PC-9 (cell line): Measurements from ENCODE around the gene CD164. TPM values are rescaled to one million over a fixed set of nuclear protein-coding genes. Genes with fewer than 3 reads are reported as not detected.

Source experiments
- BruUV-seq: library from RNA; stranded (reverse); fragments of 400-500 nt; replicated peaks from 2 replicates; lab custom pipeline; 2021; lab: Mats Ljungman, UMichigan
- CTCF ChIA-PET: fragments of 300-600 bp; sonication (Branson Sonifier 250); formaldehyde crosslinking; loops from one replicate; lab custom pipeline; 2022; ENCODE audit warnings: antibody characterized with exemption; lab: Charles Lee
- POLR2A ChIA-PET: fragments of 300-600 bp; sonication (Branson Sonifier 250); formaldehyde crosslinking; loops from one replicate; lab custom pipeline; 2022; ENCODE audit warnings: antibody characterized with exemption; ENCODE audit not compliant: unreplicated experiment; lab: Charles Lee
- DNase-seq, 2 experiments: peaks; one replicate each; pipeline versions ENCODE4 v3.0.0 to v3.0.0-alpha.2; 2015 to 2022; ENCODE audit warnings: mixed read lengths in 1 of 2
- H2AFZ ChIP-seq: fragments of 200-600 bp; sonication (generic); 2 replicates; pipeline ENCODE4 v1.8.1; 2017; ENCODE audit warnings: antibody characterized with exemption
- H3F3A ChIP-seq: fragments of 200-600 bp; sonication (generic); 2 replicates; pipeline ENCODE4 v1.8.1; 2017; ENCODE audit warnings: antibody characterized with exemption, mild to moderate bottlenecking, low read depth; ENCODE audit not compliant: insufficient read depth
- H3K27ac ChIP-seq: fragments of 200-600 bp; sonication (generic); 2 replicates; pipeline ENCODE4 v1.6.1; 2016; ENCODE audit warnings: mixed run types
- H3K27me3 ChIP-seq: fragments of 200-600 bp; sonication (generic); 2 replicates; pipeline ENCODE4 v1.6.1; 2016; ENCODE audit warnings: low read depth, mixed run types; ENCODE audit not compliant: insufficient read depth
- H3K36me3 ChIP-seq: fragments of 200-600 bp; sonication (generic); 2 replicates; pipeline ENCODE4 v1.6.1; 2016; ENCODE audit warnings: low read depth, mixed run types
- H3K4me1 ChIP-seq: fragments of 200-600 bp; sonication (generic); replicated peaks from 2 replicates; pipeline ENCODE4 v1.6.1; 2016; ENCODE audit warnings: mixed run types; ENCODE audit not compliant: insufficient read depth
- H3K4me2 ChIP-seq: fragments of 200-600 bp; sonication (generic); 2 replicates; pipeline ENCODE4 v1.6.1; 2017; ENCODE audit warnings: mixed run types
- H3K4me3 ChIP-seq: fragments of 200-600 bp; sonication (generic); 2 replicates; pipeline ENCODE4 v1.6.1; 2016; ENCODE audit warnings: mixed run types
- H3K79me2 ChIP-seq: fragments of 200-600 bp; sonication (generic); 2 replicates; pipeline ENCODE4 v1.6.1; 2017; ENCODE audit warnings: low read depth, mixed run types
- H3K9me2 ChIP-seq: fragments of 200-600 bp; sonication (generic); 2 replicates; pipeline ENCODE4 v1.8.1; 2017; ENCODE audit warnings: mild to moderate bottlenecking; ENCODE audit not compliant: insufficient read depth
- H3K9me3 ChIP-seq: fragments of 200-600 bp; sonication (generic); 2 replicates; pipeline ENCODE4 v1.8.1; 2016; ENCODE audit warnings: low read depth; ENCODE audit not compliant: insufficient read depth
- H4K20me1 ChIP-seq: fragments of 200-600 bp; sonication (generic); 2 replicates; pipeline ENCODE4 v1.8.1; 2017; ENCODE audit not compliant: insufficient read depth
- CTCF ChIP-seq: fragments of 200-600 bp; sonication (generic); conservative IDR thresholded peaks from 2 replicates; pipeline ENCODE4 v1.6.1; 2017; ENCODE audit warnings: mixed run types, antibody characterized with exemption, mild to moderate bottlenecking, moderate library complexity
- EZH2 ChIP-seq: fragments of 200-600 bp; sonication (generic); IDR thresholded peaks from 2 replicates; pipeline ENCODE4 v1.8.0; 2017; ENCODE audit warnings: antibody characterized with exemption, low read depth
- intact Hi-C: fragments of 100-400 bp; cut with micrococcal nuclease; formaldehyde crosslinking; loops from one replicate; pipeline ENCODE4 v1.10.0; 2022; ENCODE audit not compliant: unreplicated experiment
- total RNA-seq: library from RNA; stranded (reverse); gene quantifications from 2 replicates; pipeline ENCODE4 v1.2.3, GENCODE V29; 2021

CD164 gene
- total RNA-seq, 1 experiment from 2014 or later = 170 TPM

GRCh38 chr6:109321752-109322151 lies 60.5 kb downstream of the CD164 start:
- ChIA-PET POLR2A (no interaction called here), CTCF (no interaction called here)
- Histone ChIP-seq H3K4me1 (no peaks in the 10 kb centered on the region), H3K36me3 (no peaks in the 10 kb centered on the region), H3K4me2 (no peak overlapping the region), H3F3A (no peaks in the 10 kb centered on the region), H3K79me2 (no peaks in the 10 kb centered on the region), H2AFZ (no peak overlapping the region), H3K27ac (no peak overlapping the region), H4K20me1 (no peaks in the 10 kb centered on the region), H3K9me2 (0 out of 2 replicates have a peak, but pooled peaks cover 3% of the 10 kb centered on the region), H3K9me3 (no peaks in the 10 kb centered on the region), H3K4me3 (no peak overlapping the region), H3K27me3 (no peaks in the 10 kb centered on the region)
- no TSS peak for BruUV-seq
- TF ChIP-seq CTCF = no peak
- no peak for TF ChIP-seq EZH2
- intact Hi-C loops = no loop called here
- no peak for DNase-seq

GRCh38 chr6:109320072-109320471 lies 62.2 kb downstream of the CD164 start:
- DNase-seq = no peak
- Histone ChIP-seq H4K20me1 (no peaks in the 10 kb centered on the region), H3F3A (no peaks in the 10 kb centered on the region), H3K4me3 (no peak overlapping the region), H3K79me2 (no peaks in the 10 kb centered on the region), H3K4me2 (no peak overlapping the region), H3K36me3 (no peaks in the 10 kb centered on the region), H3K27me3 (no peaks in the 10 kb centered on the region), H3K9me2 (0 out of 2 replicates have a peak, but pooled peaks cover 3% of the 10 kb centered on the region), H2AFZ (no peak overlapping the region), H3K4me1 (no peaks in the 10 kb centered on the region), H3K9me3 (no peaks in the 10 kb centered on the region), H3K27ac (no peak overlapping the region)
- CTCF ChIA-PET = no interaction called here
- POLR2A ChIA-PET = no interaction called here
- BruUV-seq = no TSS peak
- intact Hi-C loops = no loop called here
- TF ChIP-seq EZH2 (no peak), CTCF (no peak)

GRCh38 chr6:109318328-109318876 lies 63.9 kb downstream of the CD164 start:
- intact Hi-C loops = no loop called here
- no peaks in the 10 kb centered on the region for H3K79me2 ChIP-seq
- no peaks in the 10 kb centered on the region for H3K36me3 ChIP-seq
- H3K9me2 ChIP-seq = 0 out of 2 replicates have a peak, but pooled peaks cover 3% of the 10 kb centered on the region
- H3K9me3 ChIP-seq = no peaks in the 10 kb centered on the region
- no peaks in the 10 kb centered on the region for H3F3A ChIP-seq
- H4K20me1 ChIP-seq = no peaks in the 10 kb centered on the region
- H2AFZ ChIP-seq = no peak overlapping the region
- POLR2A ChIA-PET = no interaction called here
- no peaks in the 10 kb centered on the region for H3K27me3 ChIP-seq
- no peak overlapping the region for H3K27ac ChIP-seq
- H3K4me2 ChIP-seq = no peak overlapping the region
- TF ChIP-seq CTCF = no peak
- no peak for TF ChIP-seq EZH2
- DNase-seq = no peak
- no peaks in the 10 kb centered on the region for H3K4me1 ChIP-seq
- H3K4me3 ChIP-seq = no peak overlapping the region
- no TSS peak for BruUV-seq
- CTCF ChIA-PET = no interaction called here
